Amniotic stem cell (primary cell): ENCODE data around the gene HLA-DRA.
"Not testable (repeated sequence)": the region's sequence is repeated elsewhere in the genome, so short reads cannot be mapped to it uniquely, and the experiment has no call there.

Experiments
- DNase-seq: peaks from one replicate; lab custom pipeline; 2025; lab: John Stamatoyannopoulos, UW

The HLA-DRA gene

GRCh38 chr6:32431142-32431541 is 8.5 kb upstream of the HLA-DRA start:
- no peak for DNase-seq

GRCh38 chr6:32432050-32432450 is 7.6 kb upstream of the HLA-DRA start:
- DNase-seq: no peak

- not testable (repeated sequence) for DNase-seq
Observed at GRCh38 chr6:32433950-32434349, 5.7 kb upstream of the HLA-DRA start.

GRCh38 chr6:32436186-32436585 is 3.5 kb upstream of the HLA-DRA start:
- no peak for DNase-seq

GRCh38 chr6:32436995-32437836 is 2.5 kb upstream of the HLA-DRA start:
- no peak for DNase-seq

GRCh38 chr6:32439139-32439538 is 548 bp upstream of the HLA-DRA start:
- DNase-seq: no peak

- DNase-seq: no peak
Observed at GRCh38 chr6:32442243-32442667, 2.6 kb downstream of the HLA-DRA start.

GRCh38 chr6:32442977-32443552 is 3.4 kb downstream of the HLA-DRA start:
- DNase-seq: no peak

- no peak for DNase-seq
Observed at GRCh38 chr6:32444433-32444832, 4.7 kb downstream of the HLA-DRA start.

- no peak for DNase-seq
Observed at GRCh38 chr6:32445321-32445854, 5.7 kb downstream of the HLA-DRA start.

- no peak for DNase-seq
Observed at GRCh38 chr6:32447932-32448331, 8.2 kb downstream of the HLA-DRA start.

- DNase-seq: no peak
Observed at GRCh38 chr6:32449088-32449736, 9.5 kb downstream of the HLA-DRA start.

GRCh38 chr6:32457054-32457453 is 17.4 kb downstream of the HLA-DRA start:
- no peak for DNase-seq

GRCh38 chr6:32459781-32460424 is 20.2 kb downstream of the HLA-DRA start:
- DNase-seq: no peak

GRCh38 chr6:32460528-32460927 is 20.8 kb downstream of the HLA-DRA start:
- no peak for DNase-seq

- DNase-seq: no peak
Observed at GRCh38 chr6:32461493-32461892, 21.8 kb downstream of the HLA-DRA start.

- no peak for DNase-seq
Observed at GRCh38 chr6:32462609-32463008, 22.9 kb downstream of the HLA-DRA start.

- not testable (repeated sequence) for DNase-seq
Observed at GRCh38 chr6:32467743-32468503, 28.2 kb downstream of the HLA-DRA start.

- no peak for DNase-seq
Observed at GRCh38 chr6:32472781-32473375, 33.2 kb downstream of the HLA-DRA start.

- DNase-seq: not testable (repeated sequence)
Observed at GRCh38 chr6:32473376-32474348, 34.0 kb downstream of the HLA-DRA start.
